GM15510 (cell line): Measurements from ENCODE around the gene BANF2.

Experiments used
- POLR2A ChIP-seq: IDR thresholded peaks from 3 replicates; pipeline ENCODE4 v1.6.1; 2011; ENCODE audit warnings: borderline replicate concordance; ENCODE audit not compliant: insufficient read length; ENCODE audit errors: extremely low read depth

BANF2 gene

DNA sequence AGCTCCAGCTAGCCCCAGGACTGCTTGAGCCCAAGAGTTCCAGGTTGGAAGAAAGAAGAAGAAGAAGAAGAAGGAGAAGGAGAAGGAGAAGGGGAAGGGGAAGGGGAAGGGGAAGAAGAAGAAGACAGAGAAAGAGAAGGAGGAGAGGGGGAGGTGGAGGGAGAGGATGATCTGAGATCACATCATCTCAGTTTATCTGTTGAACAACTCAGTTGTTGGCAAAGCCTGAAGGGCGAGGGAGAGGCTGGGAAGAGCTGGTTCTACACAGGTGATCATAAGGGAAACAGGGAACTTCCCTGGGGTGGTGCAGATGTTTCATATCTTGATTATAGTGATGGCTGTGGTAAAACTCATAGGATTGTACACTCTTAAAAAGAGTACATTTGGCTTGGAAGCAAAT, 14.6 kb upstream of the BANF2 start:
- no peak for TF ChIP-seq POLR2A

DNA sequence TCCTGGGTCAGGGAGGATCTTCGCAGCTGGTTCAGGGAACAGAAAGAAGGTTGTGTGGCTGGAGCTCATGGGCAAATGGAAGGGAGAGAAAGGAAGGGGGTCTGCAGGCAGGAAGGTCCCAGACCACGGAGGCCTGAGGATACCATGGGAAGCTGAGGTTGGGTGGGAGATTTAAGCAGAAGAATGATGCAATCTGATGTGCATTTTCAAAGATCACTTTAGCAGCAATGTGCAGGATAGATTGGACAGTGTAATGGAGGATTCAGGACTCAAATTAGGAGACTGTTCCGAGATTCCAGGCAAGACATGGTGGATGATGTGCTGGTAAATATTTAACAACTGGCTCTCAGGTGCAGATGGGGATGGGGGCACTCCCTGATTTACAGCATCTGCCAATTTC, 12.0 kb upstream of the BANF2 start:
- TF ChIP-seq POLR2A: no peak

DNA sequence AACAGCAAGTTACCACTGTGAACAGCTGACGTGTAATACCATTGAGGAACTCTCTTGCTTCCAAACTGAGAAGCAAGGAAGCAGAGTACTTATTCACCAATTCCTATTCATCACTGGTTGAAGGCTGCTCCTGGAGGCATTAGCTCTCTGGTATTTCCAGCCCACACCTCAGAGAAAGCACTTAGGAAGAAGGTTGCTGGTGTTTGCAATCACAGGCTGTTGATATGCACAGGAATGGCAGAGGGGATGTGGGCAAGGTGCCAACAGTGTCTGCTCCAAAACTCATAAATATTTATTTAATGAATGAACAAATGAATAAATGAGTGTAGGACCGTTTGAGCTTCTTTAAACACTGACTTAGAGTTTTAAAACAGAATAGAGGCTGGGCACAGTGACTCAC, 10.8 kb upstream of the BANF2 start:
- no peak for TF ChIP-seq POLR2A

DNA sequence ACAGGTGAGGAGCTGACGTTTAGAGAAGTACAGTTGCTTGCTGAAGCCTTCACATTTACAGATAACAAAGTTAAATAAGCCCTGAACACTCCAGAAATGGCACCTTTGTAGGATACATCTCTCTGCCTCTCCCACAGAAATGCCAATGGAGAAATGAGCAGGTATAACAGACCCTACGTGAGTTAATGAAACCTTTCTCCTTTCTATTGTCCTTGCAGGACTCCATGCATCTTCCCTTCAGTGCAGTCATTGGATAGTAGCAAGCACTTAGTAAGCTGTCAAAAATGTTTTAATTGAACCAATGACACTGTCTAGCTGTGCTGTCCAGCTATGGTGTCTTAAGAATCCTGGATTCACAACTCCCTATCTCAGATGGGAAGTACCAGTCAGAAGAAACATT, 9.6 kb upstream of the BANF2 start:
- no peak for TF ChIP-seq POLR2A

DNA sequence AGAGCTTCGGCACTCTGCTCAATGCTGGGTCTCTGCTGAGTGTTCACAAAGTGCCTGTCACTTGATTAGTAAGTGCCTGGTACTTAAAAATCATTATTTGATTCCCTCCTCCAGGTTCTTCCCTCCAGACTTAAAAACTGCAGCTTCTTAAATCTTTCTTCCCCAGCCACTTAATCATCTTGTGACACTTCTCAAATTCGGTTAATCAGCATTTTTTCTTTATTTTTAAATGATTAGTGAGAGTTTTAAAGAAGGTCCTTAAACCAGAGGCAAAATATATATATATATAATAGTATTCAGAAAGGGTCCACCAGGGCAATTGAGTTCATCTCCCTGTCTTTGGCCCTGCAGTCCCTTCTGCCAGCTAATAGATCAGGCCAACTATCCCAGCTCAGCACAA, 8.0 kb upstream of the BANF2 start:
- no peak for TF ChIP-seq POLR2A

DNA sequence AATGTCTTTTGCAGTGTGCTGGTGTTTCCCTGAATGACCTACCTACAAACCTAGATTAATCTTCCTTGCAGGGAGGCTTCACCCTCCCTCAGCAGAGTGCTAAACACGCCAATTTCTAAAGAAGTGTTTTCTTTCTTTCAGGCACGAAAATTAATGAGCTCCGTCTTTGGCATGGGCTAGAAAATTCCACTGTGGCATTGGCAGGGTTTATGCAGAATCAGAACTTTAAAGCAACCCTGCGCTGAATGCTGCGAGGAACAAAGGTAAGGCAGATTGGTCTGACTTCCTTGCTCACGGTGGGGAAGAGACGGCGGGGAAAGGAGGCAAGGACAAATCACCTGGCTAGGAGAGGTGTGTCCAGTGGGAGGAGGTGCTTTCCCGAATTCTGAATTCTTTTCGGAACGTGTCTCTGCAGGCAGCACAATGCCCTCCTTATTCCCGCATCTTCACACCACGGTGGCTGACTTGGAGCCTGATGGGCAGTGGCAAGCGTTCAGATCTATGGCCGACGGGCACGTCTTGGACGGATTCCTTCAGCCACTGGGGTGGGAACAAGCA, 6.2 kb upstream of the BANF2 start:
- no peak for TF ChIP-seq POLR2A

DNA sequence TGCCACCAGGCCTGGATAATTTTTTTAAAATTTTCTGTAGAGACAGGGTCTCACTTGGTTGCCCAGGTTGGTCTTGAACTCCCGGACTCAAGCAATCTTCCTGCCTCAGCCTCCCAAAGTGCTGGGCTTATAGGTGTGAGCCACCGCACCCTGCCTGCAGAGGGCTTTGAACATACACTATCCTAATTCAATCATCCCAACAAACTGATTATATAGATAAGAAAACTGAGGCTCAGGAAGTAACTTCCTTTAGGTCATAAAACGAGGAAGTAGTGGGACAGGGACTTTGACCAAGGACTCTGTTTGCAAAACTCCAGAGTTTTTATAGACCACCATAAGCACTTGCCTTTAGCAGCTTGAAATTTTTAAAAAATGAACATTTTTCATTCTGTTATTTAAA, 5.0 kb upstream of the BANF2 start:
- no peak for TF ChIP-seq POLR2A

DNA sequence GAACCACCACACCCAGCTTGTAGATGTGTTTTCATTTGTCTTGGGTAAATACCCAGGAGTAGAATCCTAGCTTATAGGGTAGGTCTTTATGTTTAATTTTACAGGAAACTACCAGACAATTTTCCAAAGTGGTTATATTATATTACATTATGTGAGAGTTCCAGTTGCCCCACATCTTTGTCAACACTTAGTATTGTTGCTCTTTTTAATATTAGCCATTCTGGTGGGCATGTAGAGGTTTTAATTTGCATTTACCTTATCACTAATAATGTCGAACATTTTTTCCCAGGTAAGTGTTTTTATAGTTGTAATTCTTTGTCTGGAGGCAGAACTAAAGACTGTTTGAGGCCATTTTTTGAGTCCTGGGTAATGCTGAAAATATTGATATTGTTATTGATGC, 3.5 kb upstream of the BANF2 start:
- no peak for TF ChIP-seq POLR2A

DNA sequence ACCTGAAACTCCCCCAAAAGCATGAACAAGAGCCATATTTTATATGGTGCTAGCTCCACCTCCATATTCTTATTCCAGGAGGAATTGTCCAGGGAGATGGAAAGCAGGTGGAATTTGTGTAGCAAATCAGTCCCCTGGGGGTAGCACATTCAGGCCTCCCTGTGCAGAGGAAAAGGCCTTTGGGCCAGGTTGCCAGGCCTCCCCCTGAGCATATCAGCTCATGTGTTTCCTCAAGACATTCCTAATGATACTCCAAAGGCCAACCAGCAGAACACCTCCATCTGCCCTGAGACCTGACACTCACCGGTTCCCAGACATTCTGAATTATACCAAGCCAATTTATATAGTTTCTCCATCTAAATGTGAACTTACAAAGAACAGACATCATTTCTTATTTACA, 2.6 kb upstream of the BANF2 start:
- TF ChIP-seq POLR2A: no peak

DNA sequence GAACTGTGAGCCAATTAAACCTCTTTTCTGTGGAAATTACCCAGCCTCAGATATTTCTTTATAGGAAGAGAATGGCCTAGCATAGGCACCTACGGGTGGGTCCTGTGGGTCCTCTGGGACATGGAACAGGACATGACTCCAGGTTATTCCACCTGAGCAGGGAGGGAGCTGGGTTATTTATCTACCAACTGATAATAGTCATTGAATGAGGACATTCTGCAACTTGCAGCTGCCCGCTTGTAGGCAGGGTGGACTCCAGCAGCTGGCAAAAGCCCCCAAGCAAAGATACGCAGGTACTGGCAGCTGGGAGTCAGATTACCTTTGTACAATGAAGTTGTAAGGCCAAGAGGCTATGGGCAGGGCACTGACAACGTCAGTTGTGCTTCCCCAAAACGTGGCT, 1.4 kb upstream of the BANF2 start:
- no peak for TF ChIP-seq POLR2A

DNA sequence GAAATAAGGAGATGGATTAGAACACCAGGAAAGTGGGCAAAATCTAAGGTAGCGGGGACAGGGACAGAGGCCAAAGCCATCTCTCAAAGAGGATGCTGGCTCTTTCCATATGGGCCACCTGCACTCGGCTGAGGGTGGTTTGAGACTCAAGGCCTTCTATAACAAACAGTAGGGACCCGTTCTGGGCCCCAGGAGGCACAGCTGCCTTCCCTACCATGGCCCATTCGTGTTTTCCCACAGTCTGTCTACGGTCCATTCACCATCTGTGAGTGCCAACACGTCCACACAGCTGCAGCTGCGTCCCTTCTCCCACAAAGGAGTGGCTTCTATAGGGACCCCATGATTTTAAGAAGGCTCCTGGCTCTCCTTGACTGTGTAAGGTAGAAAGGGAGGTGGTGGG, 871 bp downstream of the BANF2 start:
- no peak for TF ChIP-seq POLR2A

DNA sequence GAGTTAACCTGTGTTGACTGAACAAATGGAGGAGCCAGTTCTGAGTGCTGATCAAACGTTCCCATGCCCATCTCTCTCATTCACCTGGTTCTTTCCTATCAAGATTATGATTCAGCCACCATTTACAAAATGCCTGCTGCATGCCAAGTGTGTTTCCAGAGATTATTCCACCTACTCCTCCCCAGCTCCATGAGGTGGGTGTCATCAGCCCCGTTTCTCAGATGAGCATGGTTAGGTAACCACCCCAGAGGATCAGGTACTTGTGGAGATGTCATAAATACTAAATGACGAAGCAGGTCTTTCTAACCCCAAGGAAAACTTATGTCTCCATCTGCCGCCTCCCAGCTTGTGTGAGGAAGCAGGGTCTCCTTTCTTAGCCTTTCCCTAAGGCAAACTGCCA, 2.1 kb downstream of the BANF2 start:
- TF ChIP-seq POLR2A: no peak

DNA sequence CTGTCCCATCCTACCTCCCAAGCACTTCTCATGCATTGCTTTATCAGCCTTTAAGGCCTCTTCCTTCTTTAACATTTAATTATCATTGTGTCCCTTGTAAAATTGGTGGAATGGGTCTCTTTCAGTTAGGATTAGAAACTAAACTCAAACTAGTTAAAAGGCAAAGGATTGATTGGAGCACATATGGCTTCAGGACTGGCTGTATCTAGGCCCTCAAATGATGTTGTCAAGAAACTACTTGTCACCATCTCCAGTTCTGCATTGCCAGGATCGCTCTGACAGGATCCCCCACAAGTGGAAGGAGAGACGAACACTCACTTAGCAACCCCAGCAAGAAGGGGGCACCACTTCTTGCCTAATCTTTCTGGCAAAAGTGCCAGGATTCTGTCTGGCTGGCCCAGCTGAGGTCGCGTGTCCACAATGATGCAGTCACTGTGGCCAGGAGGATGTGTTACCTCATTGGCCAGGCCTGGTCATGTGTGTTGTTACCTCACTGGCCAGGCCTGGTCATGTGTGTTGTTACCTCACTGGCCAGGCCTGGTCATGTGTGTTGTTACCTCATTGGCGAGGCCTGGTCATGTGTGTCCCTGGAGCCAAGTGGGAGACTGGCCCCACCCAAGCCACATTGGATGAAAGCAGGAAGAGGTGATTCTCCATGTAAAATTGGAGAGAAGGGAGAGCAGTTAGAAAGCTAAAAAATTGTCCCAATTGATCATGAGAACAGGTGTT, 5.0 kb downstream of the BANF2 start:
- no peak for TF ChIP-seq POLR2A

DNA sequence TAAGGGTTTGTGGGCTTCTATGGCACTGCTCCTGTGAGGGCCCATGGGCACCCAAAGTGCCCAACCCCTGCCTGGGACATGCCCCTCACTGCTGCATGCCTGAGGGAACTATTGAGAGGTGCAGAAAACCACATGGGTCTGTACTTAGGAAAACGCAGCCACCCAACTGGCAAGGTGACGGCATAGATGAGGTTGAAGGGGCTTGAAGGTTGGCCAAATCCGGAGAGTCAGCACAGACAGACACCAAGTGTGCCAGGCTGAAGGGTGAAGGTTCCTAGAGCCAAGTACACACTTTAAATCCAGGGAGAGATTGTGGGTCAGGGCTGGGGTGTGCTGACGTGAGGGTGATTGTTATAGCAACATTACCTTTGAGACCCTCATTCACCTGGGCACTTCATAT, 6.2 kb downstream of the BANF2 start:
- no peak for TF ChIP-seq POLR2A

DNA sequence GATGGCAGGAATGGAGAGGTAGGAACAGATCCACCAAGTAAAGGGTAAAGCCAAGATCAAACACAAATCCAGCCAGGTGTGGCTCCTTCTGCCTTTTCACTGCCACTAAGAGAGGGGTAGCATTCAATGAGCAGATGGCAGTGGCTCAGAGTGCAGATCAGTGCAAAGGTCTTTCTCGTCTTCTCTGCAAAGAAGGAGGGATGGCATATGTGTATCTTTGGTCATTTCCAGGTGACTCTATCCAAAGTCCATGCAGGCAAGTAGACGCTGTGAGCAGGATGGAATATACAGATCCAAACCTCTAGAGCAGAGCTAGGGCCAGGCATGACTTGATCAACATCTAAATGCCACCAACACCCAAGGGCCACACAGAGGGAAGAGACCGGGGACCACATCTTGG, 6.9 kb downstream of the BANF2 start:
- TF ChIP-seq POLR2A: no peak

DNA sequence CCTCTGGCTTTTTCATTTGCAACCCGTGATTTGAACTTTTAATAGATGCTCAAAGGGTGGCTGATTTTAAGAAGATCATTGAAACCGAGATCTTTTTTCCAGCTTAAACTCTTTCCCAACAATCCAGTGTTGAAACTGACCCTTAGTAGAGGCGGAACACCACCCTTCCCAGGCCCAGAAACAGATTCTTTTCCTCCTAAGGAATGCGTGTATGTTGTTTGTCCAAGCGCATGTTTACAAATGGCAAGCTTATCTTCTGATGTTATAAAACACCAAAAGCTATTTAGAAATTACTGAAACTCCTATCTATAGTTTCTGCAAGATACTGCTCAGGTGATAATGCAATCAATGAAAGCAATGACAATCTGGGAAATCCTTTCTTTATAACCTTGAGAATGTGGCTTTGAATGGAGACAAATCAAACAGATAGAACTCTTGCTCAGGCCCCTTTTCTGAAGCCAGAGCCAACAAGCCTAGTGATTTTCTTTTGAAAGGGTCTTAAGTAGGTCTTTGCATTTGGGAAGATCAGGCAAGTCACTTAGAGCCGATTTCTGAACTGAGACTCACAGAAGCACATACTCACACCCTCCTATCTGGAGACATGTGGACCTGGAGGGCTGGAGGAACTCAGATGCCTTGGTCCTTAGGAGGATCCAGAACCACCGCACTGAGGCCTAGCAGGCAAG, 9.1 kb downstream of the BANF2 start:
- no peak for TF ChIP-seq POLR2A
